Prostate gland (tissue), 2 donors: ENCODE results near the gene DNMT3A. TPM values are rescaled to one million over a fixed set of nuclear protein-coding genes. Genes with fewer than 3 reads are reported as not detected.

ENCODE experiments used
- DNase-seq: peaks from one replicate; pipeline ENCODE4 v3.0.0-alpha.2; 2019; ENCODE audit warnings: low spot score
- H3K27ac ChIP-seq, 2 donors: fragments of 200-600 bp; sonication (generic); 2 replicates each; pipeline ENCODE4 v1.5.1; 2017 to 2019
- H3K27me3 ChIP-seq: fragments of 200-600 bp; sonication (generic); replicated peaks from 2 replicates; pipeline ENCODE4 v1.5.1; 2019; ENCODE audit not compliant: insufficient read depth
- H3K36me3 ChIP-seq, 2 donors: fragments of 200-600 bp; sonication (generic); 1 replicate in 1 of 2; 2 replicates in 1 of 2; pipeline versions ENCODE4 v1.5.1 to v1.8.1; 2017 to 2019
- H3K4me1 ChIP-seq: fragments of 200-600 bp; sonication (generic); replicated peaks from 2 replicates; pipeline ENCODE4 v1.5.1; 2019
- H3K4me3 ChIP-seq, 2 donors: fragments of 200-600 bp; sonication (generic); 2 replicates each; pipeline ENCODE4 v1.5.1; 2017 to 2019
- H3K9me3 ChIP-seq: fragments of 200-600 bp; sonication (generic); 2 replicates; pipeline ENCODE4 v1.5.1; 2017
- CTCF ChIP-seq, 4 experiments: fragments of 200-600 bp in 2 of 4; fragments of 450-650 bp in 2 of 4; sonication (generic) in 2 of 4; IDR thresholded peaks; 1 replicate in 3 of 4; 2 replicates in 1 of 4; pipeline ENCODE4 v1.5.1; 2016 to 2019; ENCODE audit warnings: antibody characterized with exemption in 4 of 4, mild to moderate bottlenecking in 2 of 4, moderate library complexity in 2 of 4
- POLR2A ChIP-seq: fragments of 450-650 bp; IDR thresholded peaks from one replicate; pipeline ENCODE4 v1.6.1; 2016; ENCODE audit warnings: antibody characterized with exemption, mild to moderate bottlenecking
- POLR2AphosphoS5 ChIP-seq: sonication (generic); formaldehyde crosslinking; IDR thresholded peaks from one replicate; pipeline ENCODE4 v1.6.1; 2017; ENCODE audit warnings: antibody characterized with exemption
- WGBS: methylation state at CpG from one replicate; pipeline ENCODE4 v1.1.5; 2018; 5-methylcytosine and 5-hydroxymethylcytosine counted together
- intact Hi-C: fragments of 100-400 bp; cut with DNase I; formaldehyde crosslinking; loops from one replicate; pipeline ENCODE4 v1.14.2; 2022
- total RNA-seq, 2 donors: library from RNA; depleted of rRNA; stranded (reverse); fragments of >200 nt; gene quantifications; one replicate each; pipeline ENCODE4 v1.1.0, GENCODE V29; 2016

Gene DNMT3A
- total RNA-seq, 2 donors from 2014 or later = 8.7 to 28.2 TPM

- Histone ChIP-seq H3K36me3 (peaks cover 0 to 4% of the 10 kb centered on the region in 2 donors), H3K4me1 (no peaks in the 10 kb centered on the region), H3K9me3 (no peaks in the 10 kb centered on the region), H3K27me3 (no peaks in the 10 kb centered on the region), H3K4me3 (no peak overlapping the region), H3K27ac (no peak overlapping the region)
- DNase-seq = no peak
- TF ChIP-seq POLR2A (no peak), POLR2AphosphoS5 (no peak)
- intact Hi-C loops = no loop called here
- WGBS = 90% methylated on average over 3 of the region's 3 CpGs
Measured at GRCh38 chr2:25269233-25269632, 72.5 kb downstream of the DNMT3A start.

DNA sequence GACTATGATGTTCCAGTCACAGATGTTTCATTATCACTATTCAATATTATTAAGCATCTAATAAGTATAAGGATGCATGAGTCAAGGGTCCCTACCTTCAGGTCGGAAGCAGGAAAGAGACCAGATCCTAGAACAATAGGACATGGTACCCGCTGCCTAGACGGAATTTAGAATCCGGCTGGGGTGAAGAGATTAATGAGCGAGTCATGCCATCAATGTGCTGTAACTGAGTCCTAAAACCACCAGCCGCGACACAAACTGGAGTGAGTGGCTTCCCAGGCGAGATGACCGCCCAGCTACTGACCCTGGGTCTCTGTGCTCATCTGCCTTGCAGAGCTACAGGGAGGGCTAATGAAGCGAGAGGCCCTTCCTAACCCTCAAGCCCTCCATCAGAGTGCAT is 73.6 kb downstream of the DNMT3A start:
- no peak overlapping the region for H3K27ac ChIP-seq
- intact Hi-C loops = no loop called here

DNA sequence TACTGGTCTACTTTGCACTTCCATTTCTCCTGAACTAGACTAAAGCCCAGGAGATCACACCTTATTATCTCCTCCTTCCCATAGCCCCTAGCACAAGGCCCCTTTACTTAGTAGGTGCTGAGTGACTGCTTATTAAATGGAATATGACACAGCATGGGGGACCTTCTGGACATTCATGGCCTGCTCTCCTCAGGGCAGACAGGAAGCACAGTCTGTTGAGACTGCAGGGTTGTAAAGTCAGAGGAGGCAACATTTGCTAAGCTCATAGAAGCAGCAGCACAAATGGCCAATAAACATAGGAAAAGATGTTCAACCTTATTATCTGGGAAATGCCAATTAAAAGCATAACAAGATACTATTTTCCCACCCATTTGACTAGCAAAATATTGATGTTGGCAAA is 75.3 kb downstream of the DNMT3A start:
- Histone ChIP-seq H3K4me3 (no peak overlapping the region), H3K27ac (no peak overlapping the region), H3K4me1 (no peaks in the 10 kb centered on the region), H3K36me3 (peaks cover 0 to 4% of the 10 kb centered on the region in 2 donors), H3K9me3 (no peaks in the 10 kb centered on the region), H3K27me3 (no peaks in the 10 kb centered on the region)
- TF ChIP-seq CTCF (IDR thresholded peaks at IDR 0.05) = no peak
- no peak for TF ChIP-seq POLR2A
- no peak for TF ChIP-seq POLR2AphosphoS5
- no peak for DNase-seq
- intact Hi-C loops = no loop called here

More for the DNA sequence above, 73.6 kb downstream of the DNMT3A start:
- DNase-seq = no peak
- Histone ChIP-seq H3K4me3 (no peak overlapping the region), H3K27me3 (no peaks in the 10 kb centered on the region), H3K36me3 (peaks cover 0 to 4% of the 10 kb centered on the region in 2 donors), H3K4me1 (no peaks in the 10 kb centered on the region), H3K9me3 (no peaks in the 10 kb centered on the region)
- WGBS = 88% methylated on average over 10 of the region's 10 CpGs
- TF ChIP-seq CTCF (IDR thresholded peaks at IDR 0.05) (no peak), POLR2AphosphoS5 (no peak), POLR2A (no peak)

DNA sequence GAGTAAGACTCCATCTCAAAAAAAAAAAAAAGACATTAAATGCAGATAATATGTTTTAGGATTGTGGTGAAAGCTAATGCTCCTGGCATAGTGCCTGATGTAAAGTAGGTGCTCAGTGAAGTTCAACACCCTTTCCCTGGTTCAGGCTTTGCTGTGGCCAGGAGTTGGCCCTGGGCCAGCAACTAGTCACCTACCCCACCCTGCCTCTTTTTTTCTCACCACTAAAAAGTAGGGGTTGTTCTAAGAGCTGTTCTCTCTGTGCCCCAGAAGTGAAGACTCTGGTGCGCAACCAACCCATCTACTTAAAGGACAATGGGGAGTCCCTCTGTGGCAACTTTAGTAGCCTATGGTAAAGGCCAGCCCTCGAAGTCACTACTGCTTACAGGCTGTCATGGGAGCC is 75.9 kb downstream of the DNMT3A start:
- Histone ChIP-seq H3K27ac (no peak overlapping the region), H3K36me3 (peaks cover 0 to 4% of the 10 kb centered on the region in 2 donors), H3K4me3 (no peak overlapping the region), H3K9me3 (no peaks in the 10 kb centered on the region), H3K27me3 (no peaks in the 10 kb centered on the region), H3K4me1 (no peaks in the 10 kb centered on the region)
- WGBS = 83% methylated on average over 2 of the region's 2 CpGs
- no peak for DNase-seq
- intact Hi-C loops = no loop called here
- no peak for TF ChIP-seq POLR2A

DNA sequence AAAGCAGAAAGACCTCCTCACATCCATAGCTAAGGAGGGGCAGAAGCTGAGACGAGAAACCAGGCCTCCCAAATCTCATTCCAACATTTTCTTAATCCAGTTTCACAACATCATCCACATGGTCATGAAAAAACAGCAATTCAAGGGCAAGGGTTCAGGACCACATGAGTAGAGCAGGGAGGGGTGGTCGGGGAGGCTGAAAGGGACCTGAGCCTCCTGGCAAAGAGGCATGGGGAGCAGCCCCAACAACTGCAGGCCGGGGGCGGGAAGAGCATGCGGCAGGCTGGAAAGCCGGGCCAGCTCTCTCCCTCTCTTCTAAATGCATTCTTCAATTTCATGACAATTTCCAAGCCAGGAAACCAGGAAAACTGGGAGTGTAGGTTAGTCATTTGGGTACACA is 76.7 kb downstream of the DNMT3A start:
- WGBS = 86% methylated on average over 6 of the region's 6 CpGs

DNA sequence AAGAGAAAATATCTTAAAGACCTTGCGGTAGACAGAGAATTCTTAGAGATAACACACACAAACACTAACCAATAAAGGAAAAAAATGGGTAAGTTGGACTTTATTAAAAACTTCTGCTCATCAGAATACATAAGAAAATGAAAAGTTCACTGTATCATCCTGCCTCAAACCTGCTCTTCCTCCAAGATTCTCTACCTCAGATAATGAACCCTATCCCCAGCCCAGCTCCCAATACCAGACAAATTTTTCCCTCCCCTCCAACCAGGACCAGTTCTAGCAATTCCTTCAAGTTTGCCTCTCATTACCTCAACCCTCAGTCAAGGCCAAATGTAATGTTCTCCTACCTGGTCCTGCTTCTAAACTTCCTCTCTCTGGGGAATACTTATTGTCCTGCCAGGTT is 79.4 kb downstream of the DNMT3A start:
- H3K4me1 ChIP-seq = no peaks in the 10 kb centered on the region
- no peak overlapping the region for H3K27ac ChIP-seq
- DNase-seq = no peak
- no peak overlapping the region for H3K4me3 ChIP-seq
- no peaks in the 10 kb centered on the region for H3K9me3 ChIP-seq
- WGBS = 94% methylated on average over 1 of the region's 1 CpG
- TF ChIP-seq POLR2A (no peak), CTCF (IDR thresholded peaks at IDR 0.05) (no peak), POLR2AphosphoS5 (no peak)
- H3K27me3 ChIP-seq = no peaks in the 10 kb centered on the region
- H3K36me3 ChIP-seq = no peaks in the 10 kb centered on the region
- intact Hi-C loops = no loop called here

More for the DNA sequence above, 76.7 kb downstream of the DNMT3A start:
- Histone ChIP-seq H3K27me3 (no peaks in the 10 kb centered on the region), H3K4me1 (no peaks in the 10 kb centered on the region), H3K9me3 (no peaks in the 10 kb centered on the region), H3K27ac (no peak overlapping the region), H3K36me3 (peaks cover 0 to 4% of the 10 kb centered on the region in 2 donors), H3K4me3 (no peak overlapping the region)
- no peak for DNase-seq
- intact Hi-C loops = no loop called here
- TF ChIP-seq POLR2AphosphoS5 = no peak
